Thyroid gland (tissue), 4 donors: Measurements from ENCODE around the gene DOCK6.

ENCODE experiments used
- POLR2A ChIP-seq, 2 donors: fragments of 450-650 bp; IDR thresholded peaks; one replicate each; pipeline ENCODE4 v1.6.1; 2017; ENCODE audit warnings: antibody characterized with exemption in 2 of 2, mild to moderate bottlenecking in 2 of 2, moderate library complexity in 1 of 2
- TF ChIP-seq, protein P1 (sequence below), 6 experiments: fragments of 200-600 bp in 3 of 6; fragments of 450-650 bp in 3 of 6; sonication (generic) in 3 of 6; IDR thresholded peaks; one replicate each; pipeline ENCODE4 v1.5.1; 2016 to 2019; ENCODE audit warnings: antibody characterized with exemption in 6 of 6, mild to moderate bottlenecking in 2 of 6, inconsistent platforms in 1 of 6, moderate library complexity in 1 of 6

- TF ChIP-seq, protein P1, sequence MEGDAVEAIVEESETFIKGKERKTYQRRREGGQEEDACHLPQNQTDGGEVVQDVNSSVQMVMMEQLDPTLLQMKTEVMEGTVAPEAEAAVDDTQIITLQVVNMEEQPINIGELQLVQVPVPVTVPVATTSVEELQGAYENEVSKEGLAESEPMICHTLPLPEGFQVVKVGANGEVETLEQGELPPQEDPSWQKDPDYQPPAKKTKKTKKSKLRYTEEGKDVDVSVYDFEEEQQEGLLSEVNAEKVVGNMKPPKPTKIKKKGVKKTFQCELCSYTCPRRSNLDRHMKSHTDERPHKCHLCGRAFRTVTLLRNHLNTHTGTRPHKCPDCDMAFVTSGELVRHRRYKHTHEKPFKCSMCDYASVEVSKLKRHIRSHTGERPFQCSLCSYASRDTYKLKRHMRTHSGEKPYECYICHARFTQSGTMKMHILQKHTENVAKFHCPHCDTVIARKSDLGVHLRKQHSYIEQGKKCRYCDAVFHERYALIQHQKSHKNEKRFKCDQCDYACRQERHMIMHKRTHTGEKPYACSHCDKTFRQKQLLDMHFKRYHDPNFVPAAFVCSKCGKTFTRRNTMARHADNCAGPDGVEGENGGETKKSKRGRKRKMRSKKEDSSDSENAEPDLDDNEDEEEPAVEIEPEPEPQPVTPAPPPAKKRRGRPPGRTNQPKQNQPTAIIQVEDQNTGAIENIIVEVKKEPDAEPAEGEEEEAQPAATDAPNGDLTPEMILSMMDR (IDR thresholded peaks at IDR 0.05) = no peak
- TF ChIP-seq POLR2A (IDR thresholded peaks at IDR 0.05) = no peak
These were observed 33.4 kb upstream of the DOCK6 start, which contains the start of gene TSPAN16 for GRCh38 chr19:11295665-11296245.
